Lower leg skin (tissue), 3 donors: Measurements from ENCODE around the gene SORL1.

ENCODE experiments used
- POLR2A ChIP-seq, 2 donors: fragments of 450-650 bp; IDR thresholded peaks; one replicate each; pipeline ENCODE4 v1.6.1; 2016 to 2017; ENCODE audit warnings: antibody characterized with exemption in 2 of 2, mild to moderate bottlenecking in 1 of 2, moderate library complexity in 1 of 2
- TF ChIP-seq, protein P1 (sequence below), 3 donors: fragments of 450-650 bp; IDR thresholded peaks; one replicate each; pipeline ENCODE4 v1.5.1; 2016; ENCODE audit warnings: antibody characterized with exemption in 3 of 3, mild to moderate bottlenecking in 3 of 3, moderate library complexity in 2 of 3

DNA sequence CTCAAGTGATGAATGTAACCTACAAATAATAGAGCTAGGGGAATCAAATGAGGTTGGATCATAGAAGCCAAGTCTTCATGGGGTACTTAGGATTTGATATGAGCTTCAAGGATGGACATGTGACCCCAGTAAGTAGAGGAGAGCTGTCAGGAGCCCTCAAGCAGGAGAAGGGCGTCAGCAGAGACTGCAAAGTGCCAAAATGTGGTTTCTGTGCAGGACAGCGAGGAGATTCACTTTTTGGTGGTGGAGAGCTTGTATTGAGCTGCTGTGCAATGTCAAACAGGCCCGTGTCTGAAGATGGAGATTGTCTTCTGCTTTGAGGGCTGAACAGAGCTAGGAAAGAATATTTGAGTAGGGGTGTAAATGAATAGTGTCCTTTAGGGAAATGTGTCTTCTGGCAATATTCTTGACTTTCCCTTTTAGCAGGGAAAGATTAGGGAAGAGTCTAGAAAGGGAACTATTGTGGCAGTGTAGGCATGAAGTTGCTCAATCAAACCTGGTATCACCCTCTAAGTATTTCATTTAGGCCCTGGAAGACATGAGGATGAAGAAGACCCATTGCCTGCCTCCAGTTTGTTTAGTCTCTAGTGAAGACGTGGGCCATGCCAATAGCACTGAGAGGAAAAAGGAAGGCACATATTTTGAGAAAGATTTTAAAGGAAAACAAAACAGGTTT, 31.8 kb downstream of the SORL1 start:
- TF ChIP-seq, protein P1, sequence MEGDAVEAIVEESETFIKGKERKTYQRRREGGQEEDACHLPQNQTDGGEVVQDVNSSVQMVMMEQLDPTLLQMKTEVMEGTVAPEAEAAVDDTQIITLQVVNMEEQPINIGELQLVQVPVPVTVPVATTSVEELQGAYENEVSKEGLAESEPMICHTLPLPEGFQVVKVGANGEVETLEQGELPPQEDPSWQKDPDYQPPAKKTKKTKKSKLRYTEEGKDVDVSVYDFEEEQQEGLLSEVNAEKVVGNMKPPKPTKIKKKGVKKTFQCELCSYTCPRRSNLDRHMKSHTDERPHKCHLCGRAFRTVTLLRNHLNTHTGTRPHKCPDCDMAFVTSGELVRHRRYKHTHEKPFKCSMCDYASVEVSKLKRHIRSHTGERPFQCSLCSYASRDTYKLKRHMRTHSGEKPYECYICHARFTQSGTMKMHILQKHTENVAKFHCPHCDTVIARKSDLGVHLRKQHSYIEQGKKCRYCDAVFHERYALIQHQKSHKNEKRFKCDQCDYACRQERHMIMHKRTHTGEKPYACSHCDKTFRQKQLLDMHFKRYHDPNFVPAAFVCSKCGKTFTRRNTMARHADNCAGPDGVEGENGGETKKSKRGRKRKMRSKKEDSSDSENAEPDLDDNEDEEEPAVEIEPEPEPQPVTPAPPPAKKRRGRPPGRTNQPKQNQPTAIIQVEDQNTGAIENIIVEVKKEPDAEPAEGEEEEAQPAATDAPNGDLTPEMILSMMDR (IDR thresholded peaks at IDR 0.05) = no peak
- TF ChIP-seq POLR2A (IDR thresholded peaks at IDR 0.05) = no peak
